HG03571 (cell line): ENCODE measurements around the gene FUCA1.
A peak's percentile ranks its signal among the peaks of the same experiment; 100 is the strongest.
"Not testable (repeated sequence)": the region's sequence is repeated elsewhere in the genome, so short reads cannot be mapped to it uniquely, and the experiment has no call there.

Source experiments
- ATAC-seq: cut with Tn5 transposase; IDR thresholded peaks from one replicate; pipeline ENCODE4 v1.9.1; 2021; ENCODE audit not compliant: unreplicated experiment

Gene FUCA1

DNA sequence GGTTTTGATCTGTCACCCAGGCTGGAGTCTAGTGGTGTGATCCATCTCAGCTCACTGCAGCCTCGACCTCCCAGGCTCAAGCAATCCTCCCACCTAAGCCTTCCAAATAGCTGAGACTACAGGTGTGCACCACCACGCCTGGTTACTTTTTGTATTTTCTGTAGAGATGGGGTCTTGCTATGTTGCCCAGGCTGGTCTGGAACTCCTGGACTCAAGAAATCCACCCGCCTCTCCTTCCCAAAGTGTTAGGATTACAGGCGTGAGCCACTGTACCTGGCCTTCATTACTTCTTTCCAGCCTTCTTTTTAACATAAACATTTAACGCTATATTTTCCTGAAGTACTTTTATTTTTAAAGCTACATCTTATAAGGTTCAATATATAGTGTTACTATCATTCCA is 24.4 kb downstream of the FUCA1 start:
- ATAC-seq, result no peak

GRCh38 chr1:23838401-23838866 is 29.7 kb downstream of the FUCA1 start:
- ATAC-seq, result no peak

DNA sequence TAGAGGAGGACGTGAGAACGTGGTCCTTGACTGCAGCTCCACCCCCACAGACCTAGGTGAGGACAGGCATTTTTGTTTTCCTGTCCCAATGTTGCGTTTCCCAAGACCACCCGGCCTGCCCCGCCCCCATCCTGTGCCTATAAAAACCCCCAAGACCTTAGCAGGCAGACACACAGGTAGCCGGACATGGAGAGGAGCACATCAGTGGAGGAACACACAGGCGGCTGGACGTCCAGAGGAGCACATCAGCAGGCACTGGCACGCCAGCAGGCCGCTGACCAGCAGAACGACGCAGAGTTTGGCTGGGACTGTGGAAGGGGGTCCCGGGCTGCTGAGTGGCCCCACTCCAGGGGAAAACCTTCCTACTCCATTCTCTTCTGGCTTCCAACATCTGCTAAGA is 30.2 kb downstream of the FUCA1 start:
- no peak for ATAC-seq

GRCh38 chr1:23836037-23836436 is 32.1 kb downstream of the FUCA1 start:
- ATAC-seq, result no peak

GRCh38 chr1:23834156-23834555 is 33.9 kb downstream of the FUCA1 start:
- not testable (repeated sequence) for ATAC-seq

DNA sequence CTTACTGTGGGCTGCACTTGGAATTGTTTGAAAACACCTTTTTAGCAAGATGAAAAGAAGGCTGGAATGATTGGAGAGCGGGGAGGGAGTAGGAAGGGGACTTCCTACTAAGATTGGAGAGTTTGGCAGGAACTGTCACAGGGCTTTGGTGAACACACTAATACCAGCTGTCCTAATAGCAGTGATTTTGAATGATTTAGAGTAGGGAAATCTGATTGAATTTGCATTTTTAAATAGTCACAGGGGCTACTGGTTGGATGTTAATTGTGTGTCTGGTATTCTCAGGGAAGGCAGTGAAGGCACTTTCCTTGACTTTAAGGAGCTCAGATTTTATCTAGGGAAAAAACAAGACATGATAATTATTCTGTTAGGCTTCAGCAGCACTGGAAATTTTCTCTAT is 40.4 kb downstream of the FUCA1 start:
- no peak for ATAC-seq

DNA sequence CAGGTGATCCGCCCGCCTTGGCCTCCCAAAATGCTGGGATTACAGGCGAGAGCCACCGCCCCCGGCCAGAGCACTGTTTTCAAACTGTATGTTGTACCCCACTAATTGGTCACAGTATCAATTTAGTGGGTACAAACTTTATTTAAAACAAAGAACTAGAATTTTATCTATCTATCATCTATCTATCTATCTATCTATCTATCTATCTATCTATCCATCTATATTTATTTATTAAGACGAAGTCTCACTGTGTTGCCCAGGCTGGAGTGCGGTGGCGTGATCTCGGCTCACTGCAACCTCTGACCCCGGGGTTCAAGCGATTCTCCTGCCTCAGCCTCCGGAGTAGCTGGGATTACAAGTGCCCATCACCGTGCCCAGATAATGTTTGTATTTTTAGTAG is 41.5 kb downstream of the FUCA1 start:
- ATAC-seq, result not testable (repeated sequence)

DNA sequence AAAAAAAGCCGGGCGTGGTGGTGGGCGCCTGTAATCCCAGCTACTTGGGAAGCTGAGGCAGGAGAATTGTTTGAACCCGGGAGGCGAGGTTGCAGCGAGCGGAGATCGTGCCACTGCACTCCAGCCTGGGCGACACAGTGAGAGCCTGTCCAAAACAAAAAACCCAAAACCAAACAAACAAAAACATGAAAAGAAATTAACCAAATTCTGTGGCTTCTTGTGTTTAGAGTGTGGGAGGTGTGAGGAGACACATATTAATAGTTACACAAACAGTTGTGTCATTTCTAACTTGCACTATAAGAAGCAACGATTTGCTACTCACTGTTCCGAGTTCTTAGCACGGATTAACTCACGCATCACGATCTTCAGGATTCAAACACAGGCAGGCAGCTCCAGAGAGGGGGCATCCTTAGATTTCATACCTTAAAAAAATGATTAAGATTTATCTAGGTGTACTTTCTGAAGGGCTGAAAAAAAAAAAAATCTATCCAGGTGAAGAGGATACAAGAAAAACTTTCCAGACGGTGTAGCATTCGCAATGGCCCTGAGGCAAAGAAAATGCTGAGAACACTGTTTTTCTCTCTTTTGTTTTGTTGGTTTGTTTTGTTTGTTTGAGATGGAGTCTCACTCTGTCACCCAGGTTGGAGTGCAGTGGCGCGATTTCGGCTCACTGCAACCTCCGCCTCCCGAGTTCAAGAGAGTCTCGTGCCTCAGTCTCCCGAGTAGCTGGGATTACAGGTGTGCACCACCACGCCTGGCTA is 42.1 kb downstream of the FUCA1 start:
- no peak for ATAC-seq

GRCh38 chr1:23825076-23825761 is 42.9 kb downstream of the FUCA1 start, which contains the start of gene HMGCL:
Gene HMGCL, minus strand, starts transcription at chr1:23825429. Its CDS starts 14 bp downstream, at chr1:23825415.
- ATAC-seq, result peak; percentile 49

GRCh38 chr1:23824711-23825075 is 43.4 kb downstream of the FUCA1 start:
- no peak for ATAC-seq

DNA sequence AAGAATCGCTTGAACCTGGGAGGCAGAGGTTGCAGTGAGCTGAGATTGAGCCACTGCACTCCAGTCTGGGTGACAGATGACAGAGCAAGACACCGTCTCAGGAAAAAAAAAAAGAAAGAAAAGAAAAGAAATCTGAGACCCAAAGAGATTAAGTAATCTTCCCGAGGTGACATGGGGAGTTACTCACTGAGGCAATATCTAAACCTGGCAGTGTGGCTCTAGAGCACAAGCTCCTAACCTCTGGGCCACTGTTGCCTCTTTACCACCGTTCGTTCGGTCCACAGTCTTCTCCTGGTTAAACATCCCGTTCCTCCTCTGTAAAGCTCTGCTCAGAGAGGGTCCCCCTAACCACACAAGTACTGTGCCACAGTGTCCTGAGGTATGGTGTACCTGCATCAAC is 44.3 kb downstream of the FUCA1 start:
- ATAC-seq, result no peak

DNA sequence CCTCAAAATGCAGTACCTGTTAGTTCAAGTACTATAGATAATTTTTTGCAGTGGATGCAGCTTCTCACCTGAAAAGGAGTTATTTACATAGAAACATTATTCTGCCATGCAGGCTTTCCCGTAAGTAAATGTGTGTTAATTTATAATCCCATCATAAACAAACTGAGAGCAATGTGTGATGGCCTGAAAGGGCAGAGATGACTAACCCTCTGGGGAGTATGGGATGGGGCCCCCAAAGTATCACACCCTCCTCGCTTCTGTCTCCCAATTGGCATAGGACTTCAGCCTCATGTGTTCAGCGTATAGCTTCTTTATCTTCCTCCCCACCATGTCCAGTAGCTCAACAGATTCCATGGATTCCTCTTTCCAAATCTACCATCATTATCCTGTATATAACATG is 50.5 kb downstream of the FUCA1 start:
- no peak for ATAC-seq

GRCh38 chr1:23816906-23817305 is 51.2 kb downstream of the FUCA1 start:
- ATAC-seq, result no peak

DNA sequence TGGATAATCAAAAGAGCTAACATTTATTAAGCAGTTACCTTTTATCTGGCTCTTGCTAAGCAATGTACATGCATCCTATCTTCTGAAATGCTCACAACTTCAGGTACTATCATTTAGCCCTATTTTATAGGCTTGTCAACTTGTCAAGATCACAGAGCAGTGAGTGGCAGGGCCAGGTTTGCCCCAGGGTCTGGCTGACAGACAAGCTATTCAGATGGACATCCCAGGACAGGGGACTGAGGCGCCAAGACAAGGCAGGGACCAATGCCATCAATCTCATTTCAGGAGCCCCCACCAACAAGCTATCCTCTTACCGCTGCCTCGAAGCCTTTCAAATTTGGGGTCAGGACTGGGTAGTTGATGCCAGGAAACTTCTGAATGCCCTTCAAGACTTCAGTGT is 51.7 kb downstream of the FUCA1 start:
- ATAC-seq, result no peak

DNA sequence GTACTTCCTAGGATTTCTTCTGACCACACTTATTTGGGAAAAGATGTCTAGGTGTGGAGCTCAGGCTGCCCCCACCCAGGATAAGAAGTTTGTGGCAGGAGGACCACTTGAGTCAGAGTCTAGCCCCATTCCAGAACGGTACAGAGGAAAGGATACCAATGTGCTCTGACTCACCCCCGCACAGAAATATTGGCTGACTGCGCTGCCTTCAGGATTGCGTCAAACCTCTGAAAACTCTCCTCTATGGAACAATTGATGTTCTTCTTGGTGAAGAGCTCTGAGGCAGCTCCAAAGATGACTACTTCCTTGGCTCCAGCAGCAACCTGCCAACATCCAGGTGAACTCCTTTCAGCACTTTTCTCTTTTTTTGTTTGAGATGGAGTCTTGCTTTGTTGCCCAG is 54.1 kb downstream of the FUCA1 start:
- ATAC-seq, result no peak

- ATAC-seq, result no peak
Measured at GRCh38 chr1:23810818-23811540, 57.1 kb downstream of the FUCA1 start.

DNA sequence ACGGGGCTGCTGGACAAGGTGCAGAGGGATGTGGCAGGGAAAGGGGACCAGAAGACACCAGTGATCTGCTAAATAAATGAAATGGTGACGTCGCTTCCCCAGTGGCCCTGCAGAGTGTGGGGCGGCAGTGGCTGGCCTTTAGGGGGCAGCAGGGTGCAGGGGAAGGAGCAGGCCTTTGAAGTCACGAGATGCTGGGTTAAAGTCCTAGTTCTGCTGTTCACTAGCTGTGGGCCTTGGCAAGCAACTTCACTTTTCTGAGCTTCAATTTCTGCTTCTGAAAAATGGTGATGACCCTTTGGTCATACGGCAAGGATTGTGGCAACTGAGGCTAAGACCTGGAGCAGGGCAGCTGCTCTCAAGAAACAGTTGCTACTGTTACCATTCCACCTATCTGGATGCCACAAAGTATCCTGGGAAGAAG is 58.3 kb downstream of the FUCA1 start:
- no peak for ATAC-seq

- no peak for ATAC-seq
Measured at GRCh38 chr1:23807453-23807852, 60.6 kb downstream of the FUCA1 start.

- no peak for ATAC-seq
Measured at GRCh38 chr1:23806280-23806679, 61.8 kb downstream of the FUCA1 start.

DNA sequence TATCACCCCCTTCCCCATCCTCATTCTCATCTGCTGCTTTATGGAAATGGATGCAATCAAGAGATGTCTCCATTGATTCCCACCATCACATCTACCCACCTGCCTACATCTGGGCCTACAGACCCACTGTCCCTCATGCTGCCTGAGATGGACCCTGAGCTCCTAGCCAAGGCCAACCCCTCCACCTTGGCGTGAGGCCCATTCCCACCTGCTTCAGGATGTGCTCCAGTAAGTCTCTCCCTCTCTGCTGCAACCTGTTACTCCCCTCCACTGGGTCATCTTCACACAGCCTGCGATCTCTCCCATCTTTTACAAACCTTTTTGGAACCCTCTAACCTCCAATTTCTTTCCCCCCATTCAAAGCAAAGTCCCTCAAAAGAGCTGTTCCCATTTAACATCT is 63.1 kb downstream of the FUCA1 start:
- ATAC-seq, result no peak

DNA sequence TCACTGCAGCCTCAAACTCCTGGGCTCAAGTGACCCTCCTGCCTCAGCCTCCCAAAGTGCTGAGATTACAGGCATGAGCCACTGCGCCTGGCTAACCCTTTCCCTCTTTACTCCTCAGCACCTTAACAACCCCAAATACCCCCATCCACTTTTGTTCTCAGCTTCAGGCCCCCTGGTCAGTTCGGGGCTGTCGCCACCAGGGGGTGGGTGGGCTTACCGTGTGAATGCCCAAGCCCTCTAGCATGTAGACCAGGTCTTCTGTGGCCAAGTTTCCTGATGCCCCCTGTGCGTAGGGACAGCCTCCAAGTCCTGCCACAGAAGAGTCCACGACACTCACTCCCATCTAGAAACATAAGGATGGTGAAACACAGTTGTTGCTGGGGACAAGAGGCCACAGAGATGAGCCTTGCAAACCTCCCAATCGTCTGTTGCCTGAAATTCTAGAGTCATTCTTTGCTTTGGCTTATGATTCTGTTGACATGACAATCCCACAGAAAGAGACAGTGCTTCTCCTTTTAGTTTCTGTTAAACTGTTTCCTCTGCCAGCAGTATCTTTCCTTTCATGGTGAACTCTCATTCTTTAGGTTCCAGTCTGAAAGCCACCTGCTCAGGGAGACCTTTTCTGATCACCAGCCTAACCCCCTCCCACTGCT is 63.8 kb downstream of the FUCA1 start:
- ATAC-seq, result no peak
